GOT3 (cell line): ENCODE data around the gene MRPL40.

Source experiments
- DNase-seq: peaks from one replicate; lab custom pipeline; 2025; ENCODE audit warnings: mixed read lengths; lab: John Stamatoyannopoulos, UW

The MRPL40 gene

DNA sequence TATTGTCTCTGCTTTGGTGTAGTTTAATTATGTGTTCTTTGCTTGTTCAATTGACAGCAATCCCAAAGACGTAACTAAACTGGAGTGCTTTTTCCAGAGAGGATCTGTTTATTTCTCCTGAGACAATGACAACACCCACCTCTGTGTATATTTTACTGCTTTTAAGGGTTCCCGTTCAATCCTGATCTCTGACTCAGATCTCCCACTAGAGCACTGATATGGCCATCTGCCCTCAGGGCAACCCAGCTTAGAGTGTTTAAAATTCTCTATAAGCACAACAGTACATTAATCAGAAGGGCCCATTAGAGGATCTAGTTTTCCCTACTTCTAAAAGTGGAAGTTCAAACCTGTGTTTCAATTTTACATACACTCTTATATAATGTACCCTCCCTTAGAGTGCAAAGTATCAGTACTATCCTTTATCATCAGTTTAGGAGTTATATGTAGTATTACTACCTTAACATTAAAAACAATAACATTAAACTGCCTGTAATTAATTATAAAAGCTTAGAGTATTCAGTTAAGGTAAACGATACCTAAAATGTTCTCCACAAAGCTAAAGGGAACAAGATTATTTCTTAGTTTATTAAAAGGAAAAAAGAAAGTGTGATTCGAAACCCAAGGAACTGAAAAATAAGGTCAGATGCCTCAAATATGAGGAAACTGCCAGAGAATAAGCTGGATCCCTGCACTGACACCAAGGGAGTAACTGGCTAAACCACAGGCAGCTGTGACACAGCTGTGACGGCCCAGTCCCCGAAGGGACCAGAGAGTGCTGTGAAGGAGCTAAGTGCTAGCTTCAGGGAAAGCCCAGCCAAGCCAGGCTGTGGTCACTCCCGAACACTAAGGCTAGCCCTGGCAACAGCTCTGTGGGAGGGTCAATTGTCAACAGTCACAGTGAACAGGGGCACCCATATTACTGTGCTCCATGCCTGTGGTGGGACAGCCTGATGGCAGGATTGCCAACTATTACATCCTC is 31.4 kb downstream of the MRPL40 start:
- no peak for DNase-seq

DNA sequence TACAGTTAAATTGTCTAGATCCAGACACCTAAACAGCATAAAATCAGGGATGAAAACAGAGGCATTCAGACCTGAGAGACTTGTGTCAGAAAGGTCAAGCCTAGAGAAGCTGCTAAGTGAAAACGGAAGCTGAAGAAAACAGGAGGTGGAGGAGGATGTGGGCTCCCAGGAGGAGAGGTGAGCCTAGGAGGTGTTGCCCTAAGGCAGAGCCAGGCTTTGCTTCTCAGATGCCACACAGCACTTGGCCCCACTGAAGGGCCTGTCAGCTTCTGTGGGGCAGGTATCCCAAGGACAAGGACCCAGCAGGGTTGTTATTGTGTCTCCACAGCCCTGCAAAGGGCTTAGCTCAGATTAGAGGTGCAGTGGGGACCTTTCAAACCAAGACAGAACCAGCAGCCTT is 32.2 kb downstream of the MRPL40 start:
- DNase-seq: no peak

DNA sequence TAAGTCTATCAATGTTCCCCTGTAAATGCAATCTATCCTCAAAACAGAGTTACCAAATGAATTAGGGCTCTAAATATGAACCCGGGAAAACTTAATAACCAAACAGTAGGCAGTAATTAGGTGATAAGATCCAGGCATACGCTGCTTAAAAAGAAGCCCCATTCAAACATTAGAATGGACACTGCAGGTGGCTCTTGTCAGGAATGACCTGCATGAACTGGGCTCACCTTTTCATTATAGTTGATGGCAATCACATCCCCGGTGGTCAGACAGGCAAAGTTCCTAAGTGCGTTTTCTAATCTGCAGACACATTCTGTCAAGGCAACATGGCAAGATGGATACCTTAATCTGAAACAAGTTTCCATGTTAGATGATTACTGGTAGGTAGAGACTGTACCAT is 32.6 kb downstream of the MRPL40 start:
- DNase-seq: no peak

DNA sequence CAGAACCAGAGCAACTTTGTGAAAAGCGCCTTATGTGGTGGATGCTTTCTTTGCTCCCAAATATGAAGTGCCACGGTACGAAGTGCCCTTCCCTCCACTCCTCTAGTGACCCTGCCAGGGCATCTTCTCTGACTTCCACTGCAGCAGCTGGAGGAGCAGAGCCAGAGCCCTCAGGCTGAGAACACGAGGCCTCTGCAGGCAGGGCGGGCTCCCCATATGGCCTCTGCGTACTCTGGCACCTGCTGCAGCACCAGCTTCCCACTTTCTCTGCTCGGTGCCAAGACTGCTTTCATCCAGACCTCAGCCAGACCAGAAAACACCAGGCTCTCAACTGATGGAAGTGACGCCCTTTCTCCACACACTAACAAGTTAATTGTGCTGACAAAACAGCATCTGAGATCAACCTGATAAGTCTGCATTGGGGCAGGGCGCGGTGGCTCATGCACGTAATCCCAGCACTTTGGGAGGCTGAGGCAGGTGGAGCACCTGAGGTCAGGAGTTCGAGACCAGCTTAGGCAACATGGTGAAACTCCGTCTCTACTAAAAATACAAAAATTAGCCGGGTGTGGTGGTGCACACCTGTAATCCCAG is 33.9 kb downstream of the MRPL40 start:
- no peak for DNase-seq

DNA sequence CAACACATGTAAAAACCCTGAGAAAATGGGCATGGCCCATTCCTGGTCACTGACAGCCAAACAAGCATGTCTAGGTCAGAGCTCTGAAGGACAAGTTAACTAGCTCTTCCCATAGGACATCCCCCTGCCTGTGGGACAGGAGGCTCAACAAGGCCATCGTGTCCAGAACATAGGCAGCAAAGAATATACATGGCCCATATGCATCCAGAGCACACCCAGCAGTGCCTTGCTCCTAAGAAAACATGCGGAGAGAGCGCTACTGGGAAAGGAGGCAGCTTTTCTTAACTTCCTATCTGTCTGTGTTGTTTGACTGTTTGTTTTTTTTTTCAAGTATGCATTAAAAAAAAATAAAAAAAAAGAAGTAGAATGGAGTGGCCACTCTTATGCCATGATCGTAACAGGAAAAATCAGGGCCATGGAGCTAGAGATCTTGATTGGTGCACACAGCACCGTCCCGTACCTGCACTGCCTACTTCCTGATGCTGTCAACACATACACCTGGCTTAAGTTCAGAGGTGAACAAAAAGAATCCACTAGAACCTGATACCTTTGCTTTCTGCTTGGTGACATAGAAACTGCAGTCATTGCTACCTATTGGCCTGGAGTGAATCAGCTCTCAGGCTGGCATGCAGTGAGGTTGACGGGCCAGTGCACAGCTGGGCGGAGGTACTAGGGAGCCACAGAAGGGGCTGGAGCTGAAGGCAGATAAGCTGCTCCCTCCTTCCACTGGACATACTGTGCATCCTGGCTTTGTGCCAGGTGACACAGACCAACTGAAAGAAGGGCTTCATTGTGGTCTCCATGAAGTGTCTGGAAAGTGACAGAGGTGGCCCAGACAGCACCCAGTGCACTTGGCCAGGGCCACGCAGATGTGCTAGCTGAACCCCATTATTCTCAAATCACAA is 34.8 kb downstream of the MRPL40 start:
- DNase-seq: no peak

DNA sequence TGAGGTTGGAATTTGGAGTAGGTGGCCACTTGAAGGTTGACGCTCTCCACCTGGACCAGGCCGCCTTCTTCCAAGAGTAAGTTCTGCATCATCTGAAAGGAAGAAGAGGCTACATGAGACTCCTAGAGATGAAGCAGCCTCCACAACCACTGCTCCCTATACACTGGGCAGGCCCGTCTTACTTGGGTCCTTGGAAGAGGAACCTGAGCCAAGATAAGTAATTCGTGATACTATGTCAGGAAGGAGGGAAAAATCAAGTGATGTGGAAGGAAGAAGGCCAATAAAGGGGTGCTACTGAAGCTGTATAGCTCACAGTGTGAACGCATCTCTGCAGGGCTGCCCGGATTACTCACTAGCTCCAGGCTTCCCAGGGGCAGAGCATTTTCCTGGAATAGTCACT is 35.6 kb downstream of the MRPL40 start:
- DNase-seq: no peak

DNA sequence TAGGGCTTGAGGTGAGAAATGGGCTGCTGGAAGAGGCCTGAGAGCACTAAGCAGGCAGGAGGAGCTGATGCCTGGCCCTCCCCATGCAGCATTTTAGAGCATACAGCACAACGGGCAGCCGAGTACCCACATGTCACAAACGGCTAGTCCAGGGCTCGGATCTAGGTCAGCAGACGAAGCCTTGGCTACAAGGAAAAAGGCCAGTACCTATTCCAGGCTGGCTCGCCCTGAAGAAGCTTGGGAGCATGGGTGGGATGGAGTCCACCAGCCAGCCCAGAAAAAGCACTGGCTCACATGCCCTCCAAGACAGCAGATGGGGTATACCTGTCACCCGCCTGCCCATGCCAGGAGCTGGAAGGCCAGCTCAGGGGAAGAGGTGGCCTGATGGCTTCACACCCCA is 37.1 kb downstream of the MRPL40 start:
- no peak for DNase-seq

DNA sequence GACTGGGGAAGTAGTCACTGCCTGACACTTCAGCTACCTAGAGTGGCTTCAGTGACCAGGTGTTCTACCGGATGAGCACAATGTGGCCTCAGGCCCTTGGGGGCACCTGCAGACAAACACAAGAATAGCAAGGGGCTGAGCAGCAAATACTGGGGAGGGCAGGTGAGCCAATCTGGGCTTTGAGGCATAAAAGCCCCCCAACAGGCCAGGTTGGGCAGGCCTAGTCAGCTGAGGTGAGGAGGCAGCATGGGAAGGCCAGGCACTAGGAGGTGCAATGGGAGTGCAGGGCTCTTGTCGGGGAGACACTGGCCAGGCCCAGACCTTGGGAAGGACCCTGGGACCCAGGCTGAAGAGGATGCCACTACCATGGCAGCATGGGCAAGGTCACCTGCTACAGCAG is 37.7 kb downstream of the MRPL40 start:
- no peak for DNase-seq

DNA sequence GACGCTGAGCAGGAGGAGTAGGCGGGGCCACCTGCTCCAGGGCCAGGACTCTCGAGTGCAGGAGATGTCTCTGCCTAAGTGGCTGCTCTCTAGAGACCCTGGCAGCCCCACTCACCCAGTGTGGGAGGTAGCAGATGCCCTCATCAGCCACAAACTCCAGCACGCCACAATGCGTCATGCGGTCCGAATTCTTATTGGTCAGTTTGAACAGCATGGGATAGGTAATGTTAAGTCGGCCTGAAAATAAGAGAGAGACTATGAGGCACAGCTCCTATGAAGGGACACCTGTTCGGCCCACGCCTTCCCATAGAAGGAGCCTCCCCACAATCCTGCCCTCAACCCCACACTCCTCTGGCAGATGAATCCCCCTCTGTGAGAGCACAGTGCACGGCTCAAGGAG is 39.2 kb downstream of the MRPL40 start:
- DNase-seq: no peak

DNA sequence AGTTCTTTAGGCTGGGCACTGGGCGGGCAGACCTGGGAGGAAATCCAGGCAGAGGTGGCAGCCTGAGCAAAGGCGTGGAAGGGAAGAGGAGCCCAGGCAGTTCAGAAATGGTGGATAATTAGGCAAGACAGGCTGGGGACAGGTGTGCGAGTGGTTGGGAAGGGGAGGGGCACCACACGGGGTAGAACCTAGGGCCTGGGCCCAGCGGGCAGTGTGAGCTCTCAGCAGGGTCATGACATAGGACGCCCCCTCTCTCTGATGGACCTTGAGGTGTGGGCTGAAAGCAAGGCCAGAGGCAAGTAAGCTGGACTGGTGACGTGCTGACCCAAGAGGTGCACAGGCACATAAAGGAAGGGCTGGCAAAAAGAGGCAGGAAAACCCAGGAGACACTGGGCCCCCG is 39.9 kb downstream of the MRPL40 start:
- no peak for DNase-seq

DNA sequence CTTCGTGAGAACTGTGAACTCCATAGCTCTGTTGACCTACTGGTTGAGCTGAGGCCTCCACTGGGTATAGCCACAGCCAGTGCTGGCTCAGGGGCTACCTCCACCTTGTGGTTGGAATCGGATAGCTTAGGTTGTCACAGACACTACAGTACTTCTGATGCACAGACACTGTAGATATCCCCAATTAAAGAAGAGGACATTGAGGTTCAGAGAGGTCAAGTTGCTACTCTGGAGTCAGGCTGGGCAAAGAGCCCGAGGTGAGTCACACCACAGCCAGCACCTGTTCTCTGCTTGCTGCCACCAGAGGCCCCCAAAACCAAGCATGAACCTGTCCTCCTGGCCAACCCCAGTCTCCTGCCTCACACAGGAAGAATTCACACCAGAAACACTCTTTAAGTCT is 41.2 kb downstream of the MRPL40 start:
- DNase-seq: no peak

DNA sequence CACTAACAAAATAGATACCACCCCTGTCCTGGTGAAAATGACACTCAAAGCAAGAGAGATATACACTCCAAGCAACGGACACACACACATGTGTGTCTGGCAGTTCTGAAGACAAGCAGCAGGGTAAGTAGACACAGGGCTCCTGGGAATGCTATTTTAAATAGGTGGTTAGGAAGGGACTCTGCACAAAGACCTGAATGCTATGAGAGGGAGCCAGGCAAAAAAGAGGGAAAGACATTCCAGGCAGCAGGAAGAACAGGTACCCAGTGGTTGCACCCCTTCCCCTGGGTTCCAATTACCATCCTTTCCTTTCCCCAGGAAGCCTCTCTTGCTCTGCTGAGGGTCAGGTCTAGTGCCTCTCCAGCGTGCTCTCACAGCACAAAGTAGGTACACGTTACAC is 43.7 kb downstream of the MRPL40 start:
- no peak for DNase-seq

DNA sequence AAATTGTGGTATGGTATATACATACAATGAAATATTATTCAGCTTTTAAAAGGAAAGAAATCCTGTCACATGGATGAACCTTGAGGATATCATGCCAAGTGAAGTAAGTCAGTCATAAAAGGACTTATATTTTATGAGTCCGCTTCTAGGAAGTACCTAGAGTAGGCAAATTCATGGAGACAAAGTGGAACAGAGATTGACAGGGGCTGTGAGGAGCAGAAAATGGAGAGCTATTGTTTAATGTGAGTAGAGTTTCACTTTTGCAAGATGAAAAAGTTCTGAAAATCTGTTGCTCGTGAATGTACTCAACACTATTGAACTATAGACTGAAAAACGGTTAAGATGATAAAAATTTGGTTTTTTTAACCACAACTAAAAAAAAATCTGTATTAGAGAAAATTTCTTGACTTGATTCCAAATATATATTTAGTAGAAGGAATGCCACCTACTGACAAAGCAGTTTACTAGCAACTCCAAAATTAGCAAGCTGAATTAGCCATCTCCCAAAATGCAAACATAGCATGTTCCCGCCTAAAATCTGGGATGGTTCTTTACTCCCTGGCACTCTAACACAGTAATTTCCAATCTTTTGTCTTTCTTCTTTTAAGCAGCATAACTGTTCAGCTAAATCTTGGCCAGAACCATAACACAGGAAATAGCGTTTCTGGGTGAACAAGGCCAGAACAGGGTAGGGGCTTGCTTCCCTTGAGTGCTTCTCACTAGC is 45.1 kb downstream of the MRPL40 start:
- no peak for DNase-seq

DNA sequence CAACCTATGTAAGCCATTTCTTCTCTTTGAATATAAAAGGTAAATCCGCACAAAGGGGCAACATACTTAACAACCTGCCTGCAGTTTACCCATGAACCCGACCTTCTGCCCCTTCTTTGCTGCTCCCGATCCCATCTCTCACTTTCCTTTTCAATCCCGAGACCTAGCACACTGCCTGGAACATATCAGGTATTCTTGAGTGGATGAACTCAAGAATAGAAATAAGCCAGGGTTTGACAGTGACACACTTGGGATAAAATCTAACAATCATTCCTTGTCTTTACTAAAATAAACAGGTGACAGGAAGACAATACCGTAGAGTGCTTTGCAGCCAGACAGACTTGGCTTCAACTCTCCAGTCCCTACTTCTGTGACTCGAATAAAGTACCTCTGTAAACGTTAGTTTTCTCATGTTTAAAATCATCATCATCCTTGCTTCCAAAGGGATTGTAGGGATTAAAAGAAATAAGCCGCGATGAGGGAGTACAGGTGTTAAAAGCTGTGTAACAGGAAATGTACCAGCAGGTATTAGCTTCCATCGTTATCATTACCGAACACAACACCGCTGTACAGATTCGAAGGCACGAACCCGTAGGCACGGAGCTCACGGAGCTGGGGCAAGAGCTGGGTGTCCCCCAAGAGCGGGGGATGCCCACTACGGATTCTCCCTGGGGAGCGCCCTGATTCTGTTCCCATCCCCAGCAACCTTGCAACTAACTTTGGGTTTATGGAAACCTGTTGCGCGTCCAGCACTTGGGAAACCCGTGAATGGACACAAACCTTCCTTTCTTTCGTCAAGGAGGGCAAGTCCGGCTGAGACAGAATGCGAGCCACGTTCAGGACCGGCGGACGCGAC is 45.9 kb downstream of the MRPL40 start:
- DNase-seq: no peak

DNA sequence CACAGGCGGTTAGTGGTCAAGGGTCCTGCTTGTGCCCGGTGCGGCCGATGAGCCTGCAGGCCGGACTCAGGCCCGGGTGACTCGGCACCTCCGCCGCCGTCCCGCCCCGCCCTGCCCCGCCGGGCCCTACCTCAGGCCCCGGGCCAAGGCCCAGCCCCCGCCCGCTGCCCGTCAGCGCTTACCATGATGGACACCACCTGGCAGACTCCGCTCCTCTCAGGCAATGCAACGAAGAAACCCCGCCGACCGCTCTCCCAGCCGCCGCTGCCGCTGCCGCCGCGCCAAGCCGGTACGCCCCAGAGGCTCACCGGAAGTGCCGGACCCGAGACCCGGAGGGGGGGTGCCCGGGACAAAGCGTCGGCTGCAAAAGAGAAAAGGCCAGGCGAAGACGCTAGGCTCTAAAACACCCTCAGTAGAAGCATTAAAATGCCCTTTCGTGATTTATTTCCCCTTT is 46.6 kb downstream of the MRPL40 start, which contains the start of gene UFD1:
Gene UFD1, minus strand, starts transcription at position 293 of the 454 bp plus-strand sequence. Its CDS starts 108 bp downstream, at position 185.
- DNase-seq: peak; percentile 43

DNA sequence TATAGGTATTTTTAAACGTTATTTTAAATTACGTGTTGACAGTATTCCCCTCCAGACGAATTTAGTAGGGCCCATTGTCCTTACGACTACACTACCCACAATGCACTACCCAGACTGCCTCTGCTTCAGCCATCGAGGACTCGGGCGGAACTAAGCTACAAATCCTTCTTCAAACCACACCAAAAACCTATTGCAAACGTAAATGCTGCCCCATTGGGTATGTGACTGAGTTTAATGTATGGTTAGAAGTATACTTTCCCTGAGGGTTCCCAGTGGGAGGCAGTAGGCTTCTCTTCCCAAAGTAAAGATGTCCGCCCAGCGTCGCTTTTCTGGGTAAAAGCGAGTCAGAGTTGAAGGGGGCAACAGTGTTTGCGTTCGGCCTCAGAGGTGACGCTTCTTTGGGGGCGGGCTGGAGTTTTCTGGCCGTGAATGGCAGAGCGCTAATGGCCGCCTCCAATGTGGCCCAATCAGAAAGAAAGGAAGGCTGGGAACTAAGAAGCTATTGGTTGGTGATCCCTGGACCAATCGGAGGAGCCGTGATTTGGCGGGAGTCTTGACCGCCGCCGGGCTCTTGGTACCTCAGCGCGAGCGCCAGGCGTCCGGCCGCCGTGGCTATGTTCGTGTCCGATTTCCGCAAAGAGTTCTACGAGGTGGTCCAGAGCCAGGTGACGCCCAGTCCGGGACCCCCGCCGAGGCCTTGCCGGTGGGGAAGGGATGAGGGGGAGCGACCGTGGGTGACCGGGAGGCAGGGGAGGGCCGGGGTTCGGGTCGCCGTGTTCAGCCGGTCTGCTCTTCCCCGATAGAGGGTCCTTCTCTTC is 47.2 kb downstream of the MRPL40 start, which contains the start of gene CDC45:
Gene CDC45, plus strand, starts transcription at position 566 of the 818 bp plus-strand sequence. Its CDS starts 49 bp downstream, at position 615.
- DNase-seq: peak; percentile 86

DNA sequence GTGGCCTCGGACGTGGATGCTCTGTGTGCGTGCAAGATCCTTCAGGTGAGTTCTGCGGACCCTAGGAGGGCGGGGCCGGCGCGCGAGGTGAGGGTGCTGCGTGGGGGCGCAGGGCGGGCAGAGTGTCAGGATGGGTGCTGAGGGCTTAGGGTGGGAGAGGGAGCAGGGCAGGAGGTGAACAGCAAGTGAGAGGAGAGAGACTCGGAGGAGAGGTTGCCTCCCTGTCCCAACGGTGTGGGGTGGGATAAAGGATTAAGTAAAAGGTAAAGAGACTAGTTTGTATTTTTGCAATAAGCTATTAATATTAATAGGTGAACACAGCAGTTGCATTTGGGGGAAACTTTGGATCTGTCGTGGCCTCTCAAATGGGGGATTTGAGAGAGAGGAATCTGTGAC is 47.8 kb downstream of the MRPL40 start:
- DNase-seq: no peak

DNA sequence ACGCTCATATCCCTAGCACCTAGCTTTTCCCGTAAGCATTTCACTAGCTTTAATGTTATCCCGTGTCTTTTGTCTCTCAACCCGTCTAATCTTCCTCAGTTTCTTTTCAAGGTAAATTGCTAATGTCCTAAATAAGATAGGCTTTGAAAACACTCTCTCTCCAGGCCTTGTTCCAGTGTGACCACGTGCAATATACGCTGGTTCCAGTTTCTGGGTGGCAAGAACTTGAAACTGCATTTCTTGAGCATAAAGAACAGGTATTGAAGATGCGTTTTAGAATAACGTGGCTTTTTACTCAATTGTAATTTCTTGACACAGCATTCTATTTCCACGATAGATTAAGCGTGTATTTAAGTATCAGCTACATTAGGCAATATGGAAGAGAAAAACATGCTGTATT is 48.4 kb downstream of the MRPL40 start:
- DNase-seq: no peak

DNA sequence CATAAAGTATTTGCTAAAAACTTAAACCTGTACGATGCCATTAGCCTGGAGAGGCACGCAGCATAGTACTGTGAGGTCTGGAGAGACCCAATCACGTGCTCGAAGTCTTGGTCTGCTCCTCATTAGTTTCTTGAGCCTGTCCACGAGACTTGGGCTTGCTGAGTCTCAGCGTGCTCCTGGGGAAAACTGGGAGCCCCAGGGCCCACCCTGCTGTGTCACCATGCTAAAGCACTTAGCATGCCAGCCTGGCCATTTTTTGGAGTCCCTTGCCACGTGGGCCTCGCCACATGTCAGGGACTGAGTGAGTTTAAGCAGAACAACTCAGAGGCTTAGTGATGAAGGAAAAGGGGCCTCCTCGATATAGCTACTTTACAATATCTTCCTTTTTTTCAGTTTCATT is 50.0 kb downstream of the MRPL40 start:
- DNase-seq: no peak
